ENCODE data around the gene DNAJB2. TPM values are rescaled to one million over a fixed set of nuclear protein-coding genes. Genes with fewer than 3 reads are reported as not detected.
"Not testable (repeated sequence)": the region's sequence is repeated elsewhere in the genome, so short reads cannot be mapped to it uniquely, and the experiment has no call there.

The DNAJB2 gene
- total RNA-seq, 2 experiments from 2014 or later = 38.2 to 40.9 TPM

- POLR2A ChIA-PET = no interaction called here
Observed at GRCh38 chr2:219296631-219297391, 17.6 kb downstream of the DNAJB2 start.

DNA sequence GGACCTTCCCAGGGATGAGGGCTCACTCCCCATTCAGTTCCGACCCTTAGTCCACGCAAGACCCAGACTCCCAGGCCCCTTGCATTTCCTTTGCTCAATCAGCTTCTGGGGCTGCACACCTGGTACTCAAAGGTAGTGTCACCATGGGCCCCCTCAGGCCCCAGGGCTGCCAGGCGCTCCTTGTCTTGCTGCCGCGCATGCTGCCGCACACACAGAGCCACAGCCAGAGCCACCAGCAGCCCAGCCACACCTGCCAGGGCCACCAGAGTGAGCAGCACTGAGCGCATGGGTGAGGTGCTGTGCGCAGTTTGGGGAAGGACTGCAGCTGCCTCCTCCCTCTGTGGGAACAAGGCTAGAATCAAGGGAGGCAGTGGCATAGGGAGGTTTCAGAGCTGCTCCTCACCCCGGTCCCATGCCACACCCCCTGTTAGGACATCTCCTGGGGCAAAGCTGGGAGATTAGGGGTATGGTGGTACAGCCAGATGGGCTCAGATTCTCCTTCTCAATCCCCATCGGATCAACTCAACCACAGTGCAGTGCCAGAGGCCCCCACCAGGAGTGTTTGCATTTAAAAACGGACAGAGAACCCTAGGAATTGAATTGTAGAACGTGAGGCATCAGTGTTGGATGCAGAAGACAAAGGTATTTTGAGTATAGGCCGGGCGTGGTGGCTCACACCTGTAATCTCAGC lies 18.7 kb downstream of the DNAJB2 start:
- ChIA-PET POLR2A (no interaction called here), CTCF (interaction anchor here (0.8 to 10.7 kb wide), 7 partner anchors 18 to 142 kb away, joined by 3 to 194 read pairs (median 4); partner anchors contain the start of genes DNAJB2 and NHEJ1)
- Mint-ChIP-seq H3K4me3 (no peak overlapping the region), H3K4me1 (peaks cover 31% of the 10 kb centered on the region), H3K36me3 (ENCODE audit: low read depth) (no peaks in the 10 kb centered on the region), H3K27me3 (peaks cover 26% of the 10 kb centered on the region), H3K27ac (no peak overlapping the region), H3K9me3 (no peaks in the 10 kb centered on the region)
- no peak for DNase-seq

More at GRCh38 chr2:219296631-219297391, 17.6 kb downstream of the DNAJB2 start:
- Mint-ChIP-seq H3K36me3 (ENCODE audit: low read depth) (no peaks in the 10 kb centered on the region), H3K9me3 (no peaks in the 10 kb centered on the region), H3K27ac (no peak overlapping the region), H3K4me1 (peaks cover 31% of the 10 kb centered on the region), H3K27me3 (peaks cover 23% of the 10 kb centered on the region), H3K4me3 (no peak overlapping the region)
- CTCF ChIA-PET = interaction anchor here (1.0 to 10.7 kb wide), 8 partner anchors 15 to 141 kb away, joined by 3 to 194 read pairs (median 16); partner anchors contain the start of genes CNPPD1, DNAJB2, NHEJ1 and TUBA4A
- peak; percentile 17 for DNase-seq

DNA sequence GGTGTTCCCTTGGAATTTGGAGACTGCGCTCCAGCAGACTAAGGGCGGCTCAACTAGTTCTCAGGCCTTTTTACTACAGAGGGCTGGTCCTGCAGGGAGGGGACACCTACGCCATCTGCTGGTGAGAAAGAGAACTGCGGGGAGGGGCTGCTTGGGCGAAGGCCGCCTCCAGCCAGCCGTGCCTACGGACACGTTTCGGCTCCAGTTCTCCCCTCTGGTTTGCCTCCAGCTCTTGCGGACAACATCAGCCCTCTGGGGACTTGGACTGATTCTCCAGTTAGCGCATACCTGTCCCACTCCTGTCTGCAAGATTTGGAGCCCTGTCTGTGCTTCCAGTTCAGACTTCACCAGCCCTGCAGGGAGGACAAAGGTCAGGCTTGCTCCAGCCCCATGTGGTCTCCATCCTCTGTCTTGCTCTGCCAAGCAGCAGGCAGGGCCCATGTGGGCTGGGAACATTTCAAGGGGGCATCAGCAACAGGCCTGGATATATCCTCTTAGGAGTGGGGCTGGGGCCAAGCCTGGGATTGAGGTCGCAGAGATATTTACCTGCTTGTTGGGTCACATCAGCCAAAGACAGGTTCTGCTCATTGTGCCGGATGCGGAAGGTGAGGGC lies 19.7 kb downstream of the DNAJB2 start:
- no peak overlapping the region for H3K27ac Mint-ChIP-seq
- peaks cover 32% of the 10 kb centered on the region for H3K27me3 Mint-ChIP-seq
- H3K9me3 Mint-ChIP-seq = no peaks in the 10 kb centered on the region
- peak; percentile 87 for DNase-seq
- CTCF ChIA-PET = interaction anchor here (0.9 to 10.7 kb wide), 8 partner anchors 8 to 139 kb away, joined by 3 to 194 read pairs (median 4); partner anchors contain the start of genes ABCB6 and DNAJB2
- H3K4me1 Mint-ChIP-seq = peaks cover 29% of the 10 kb centered on the region
- no peak overlapping the region for H3K4me3 Mint-ChIP-seq
- POLR2A ChIA-PET = no interaction called here
- no peaks in the 10 kb centered on the region for H3K36me3 Mint-ChIP-seq (ENCODE audit: low read depth)

GRCh38 chr2:219299372-219299760 lies 20.2 kb downstream of the DNAJB2 start:
- no peaks in the 10 kb centered on the region for H3K36me3 Mint-ChIP-seq (ENCODE audit: low read depth)
- H3K27ac Mint-ChIP-seq = no peak overlapping the region
- peaks cover 33% of the 10 kb centered on the region for H3K27me3 Mint-ChIP-seq
- H3K4me1 Mint-ChIP-seq = peaks cover 24% of the 10 kb centered on the region
- H3K4me3 Mint-ChIP-seq = no peak overlapping the region
- DNase-seq = no peak
- POLR2A ChIA-PET = no interaction called here
- H3K9me3 Mint-ChIP-seq = no peaks in the 10 kb centered on the region
- CTCF ChIA-PET = interaction anchor here (0.7 to 10.7 kb wide), 11 partner anchors 8 to 269 kb away, joined by 3 to 194 read pairs (median 4); partner anchors contain the start of genes ABCB6 and DNAJB2

DNA sequence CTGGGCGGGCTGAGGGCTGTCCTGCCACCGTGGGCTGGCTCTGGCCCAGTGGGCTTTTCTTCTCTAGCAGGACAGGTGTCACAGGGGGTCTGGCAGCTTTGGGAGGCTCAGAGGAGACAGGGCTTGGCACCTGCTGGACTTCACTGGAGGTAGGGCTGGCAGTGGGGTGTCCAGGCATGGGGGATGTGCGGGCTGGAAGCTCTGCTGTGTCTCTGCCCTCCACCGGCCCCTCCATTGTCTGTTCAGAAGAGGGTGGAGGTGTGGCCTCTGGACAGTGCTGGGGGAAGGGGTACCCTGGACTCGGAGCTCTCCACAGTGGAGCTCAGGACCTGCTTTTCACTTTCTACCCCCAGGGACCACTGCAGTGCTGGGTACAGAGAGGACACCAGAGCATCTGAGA lies 20.9 kb downstream of the DNAJB2 start:
- Mint-ChIP-seq H3K36me3 (ENCODE audit: low read depth) (no peaks in the 10 kb centered on the region), H3K27ac (no peak overlapping the region), H3K4me1 (peaks cover 20% of the 10 kb centered on the region), H3K27me3 (peaks cover 36% of the 10 kb centered on the region), H3K9me3 (no peaks in the 10 kb centered on the region), H3K4me3 (no peak overlapping the region)
- no peak for DNase-seq
- ChIA-PET POLR2A (no interaction called here), CTCF (interaction anchor here (0.7 to 10.7 kb wide), 10 partner anchors 10 to 310 kb away, joined by 3 to 194 read pairs (median 4); partner anchors contain the start of genes ABCB6 and DNAJB2)

GRCh38 chr2:219302412-219302968 lies 23.3 kb downstream of the DNAJB2 start:
- peaks cover 9% of the 10 kb centered on the region for H3K4me1 Mint-ChIP-seq
- H3K27me3 Mint-ChIP-seq = peaks cover 45% of the 10 kb centered on the region
- no peak for DNase-seq
- CTCF ChIA-PET = interaction anchor here (1.6 to 1.7 kb wide), 3 partner anchors 7 to 273 kb away, joined by 3 to 10 read pairs (median 4); no protein-coding TSS in a partner anchor
- H3K4me3 Mint-ChIP-seq = no peak overlapping the region
- no peaks in the 10 kb centered on the region for H3K9me3 Mint-ChIP-seq
- no peaks in the 10 kb centered on the region for H3K36me3 Mint-ChIP-seq (ENCODE audit: low read depth)
- POLR2A ChIA-PET = no interaction called here
- no peak overlapping the region for H3K27ac Mint-ChIP-seq

- Mint-ChIP-seq H3K27ac (no peak overlapping the region), H3K4me3 (no peak overlapping the region), H3K27me3 (peaks cover 52% of the 10 kb centered on the region), H3K4me1 (peaks cover under 1% of the 10 kb centered on the region), H3K9me3 (no peaks in the 10 kb centered on the region), H3K36me3 (ENCODE audit: low read depth) (no peaks in the 10 kb centered on the region)
- POLR2A ChIA-PET = no interaction called here
- CTCF ChIA-PET = interaction anchor here (1.0 to 2.1 kb wide), 3 partner anchors 9 to 12 kb away, joined by 3 to 10 read pairs (median 9); no protein-coding TSS in a partner anchor
- no peak for DNase-seq
Observed at GRCh38 chr2:219304223-219304622, 25.1 kb downstream of the DNAJB2 start.

DNA sequence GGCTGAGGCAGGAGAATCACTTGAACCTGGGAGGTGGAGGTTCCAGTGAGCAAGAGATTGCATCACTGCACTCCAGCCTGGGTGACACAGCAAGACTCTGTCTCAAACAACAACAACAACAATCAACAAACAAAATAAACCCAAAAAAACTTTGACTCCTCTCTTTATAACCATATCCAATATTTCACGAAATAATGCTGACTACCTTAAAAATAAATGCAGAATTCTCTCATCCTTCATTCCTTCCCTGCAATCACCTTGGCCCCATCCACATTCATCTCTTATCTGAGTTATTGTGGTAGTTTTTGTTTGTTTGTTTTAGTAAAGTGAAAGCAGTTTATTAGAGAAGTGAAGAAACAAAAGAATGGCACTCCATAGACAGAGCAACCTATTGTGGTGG lies 26.9 kb downstream of the DNAJB2 start:
- H3K9me3 Mint-ChIP-seq = no peaks in the 10 kb centered on the region

GRCh38 chr2:219308142-219309101 lies 29.3 kb downstream of the DNAJB2 start:
- ChIA-PET POLR2A (no interaction called here), CTCF (interaction anchor here (0.7 to 1.4 kb wide), 3 partner anchors 13 to 138 kb away, joined by 3 read pairs; partner anchors contain the start of gene SLC23A3)
- Mint-ChIP-seq H3K27ac (no peak overlapping the region), H3K36me3 (ENCODE audit: low read depth) (no peaks in the 10 kb centered on the region), H3K4me1 (no peaks in the 10 kb centered on the region), H3K9me3 (no peaks in the 10 kb centered on the region), H3K4me3 (no peak overlapping the region), H3K27me3 (peaks cover 51% of the 10 kb centered on the region)
- peak; percentile 77 for DNase-seq

More for the DNA sequence above, 26.9 kb downstream of the DNAJB2 start:
- Mint-ChIP-seq H3K4me3 (no peak overlapping the region), H3K27ac (no peak overlapping the region), H3K4me1 (no peaks in the 10 kb centered on the region), H3K36me3 (ENCODE audit: low read depth) (no peaks in the 10 kb centered on the region), H3K27me3 (peaks cover 59% of the 10 kb centered on the region)
- no peak for DNase-seq
- ChIA-PET CTCF (interaction anchor here (2.1 kb wide), 1 partner anchor 11 kb away, joined by 9 read pairs; no protein-coding TSS in a partner anchor), POLR2A (no interaction called here)

DNA sequence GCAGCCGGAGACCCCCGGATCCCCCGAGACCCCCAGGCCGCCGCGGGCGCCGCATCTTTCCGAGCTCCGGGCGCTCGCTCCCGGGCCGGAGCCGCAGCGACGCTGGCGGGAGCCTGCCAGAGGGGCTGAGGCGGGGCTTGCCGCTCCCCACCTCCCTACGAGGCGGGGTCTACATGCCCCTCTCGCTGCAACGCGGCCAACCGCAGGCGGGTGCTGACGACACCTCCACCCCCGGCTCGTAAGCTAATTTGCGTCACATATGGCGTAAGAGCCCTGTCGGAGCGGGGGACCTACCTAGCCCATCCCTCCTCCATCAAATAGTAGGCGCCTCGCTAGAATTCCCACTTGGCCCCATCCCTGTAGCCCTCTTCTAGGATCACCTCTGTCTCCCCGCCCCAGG lies 30.1 kb downstream of the DNAJB2 start, which contains the start of gene PTPRN:
TSS of gene PTPRN (minus strand) at position 124 of the 400 bp plus-strand sequence. CDS start at position 55, 69 bp downstream.
- POLR2A ChIA-PET = no interaction called here
- no peak for DNase-seq
- no peak within 1 kb of the TSS for H3K4me3 Mint-ChIP-seq
- CTCF ChIA-PET = interaction anchor here (0.7 to 1.6 kb wide), 4 partner anchors 10 to 139 kb away, joined by 3 to 5 read pairs (median 3); partner anchors contain the start of gene SLC23A3
- peaks cover 48% of the 10 kb centered on the region for H3K27me3 Mint-ChIP-seq
- no peaks in the 10 kb centered on the region for H3K4me1 Mint-ChIP-seq
- H3K9me3 Mint-ChIP-seq = no peaks in the 10 kb centered on the region
- no peaks in the 10 kb centered on the region for H3K36me3 Mint-ChIP-seq (ENCODE audit: low read depth)
- H3K27ac Mint-ChIP-seq = no peak within 1 kb of the TSS

DNA sequence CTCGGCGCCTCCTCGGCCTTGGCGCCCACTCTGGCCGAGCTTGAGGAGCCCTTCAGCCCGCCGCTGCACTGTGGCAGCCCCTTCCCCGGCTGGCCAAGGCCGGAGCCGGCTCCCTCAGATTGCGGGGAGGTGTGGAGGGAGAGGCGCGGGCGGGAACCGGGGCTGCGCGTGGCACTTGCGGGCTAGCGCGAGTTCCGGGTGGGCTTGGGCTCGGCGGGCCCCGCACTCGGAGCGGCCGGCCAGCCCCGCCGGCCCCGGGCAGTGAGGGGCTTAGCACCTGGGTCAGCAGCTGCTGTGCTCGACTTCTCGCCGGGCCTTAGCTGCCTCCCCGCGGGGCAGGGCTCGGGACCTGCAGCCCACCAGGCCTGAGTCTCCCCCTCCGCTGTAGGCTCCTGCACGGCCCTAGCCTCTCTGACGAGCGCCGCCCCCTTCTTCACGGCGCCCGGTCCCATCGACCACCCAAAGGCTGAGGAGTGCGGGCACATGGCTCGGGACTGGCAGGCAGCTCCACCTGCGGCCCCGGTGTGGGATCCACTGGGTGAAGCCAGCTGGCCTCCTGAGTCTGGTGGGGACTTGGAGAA lies 33.6 kb downstream of the DNAJB2 start:
- not testable (repeated sequence) for H3K4me1 Mint-ChIP-seq

More for the DNA sequence above, 33.6 kb downstream of the DNAJB2 start:
- DNase-seq; H3K36me3 Mint-ChIP-seq (ENCODE audit: low read depth); H3K27ac Mint-ChIP-seq; H3K4me3 Mint-ChIP-seq; H3K9me3 Mint-ChIP-seq; POLR2A ChIA-PET: not testable (repeated sequence)
- peaks cover 27% of the 10 kb centered on the region for H3K27me3 Mint-ChIP-seq
- CTCF ChIA-PET = interaction anchor here (0.7 to 1.7 kb wide), 2 partner anchors 17 to 197 kb away, joined by 3 read pairs; no protein-coding TSS in a partner anchor

All from activated CD4-positive, alpha-beta T cell treated with anti-CD3 and anti-CD28 coated beads, Interleukin-2, amount 10 ng/mL, durations not matched to agents 7 days and 5 days (primary cell).